ENCODE measurements around the gene SPATA20. TPM values are rescaled to one million over a fixed set of nuclear protein-coding genes. Genes with fewer than 3 reads are reported as not detected.

SPATA20 gene
- total RNA-seq, 1 experiment from 2014 or later: 11.1 TPM

- CTCF ChIA-PET: no interaction called here
- BruUV-seq (replicated peaks): no TSS peak
- H3K4me1 ChIP-seq (ENCODE audit: insufficient read depth, low read length, poor library complexity, severe bottlenecking): no peaks in the 10 kb centered on the region
- no peaks in the 10 kb centered on the region for H3K27me3 ChIP-seq (replicated peaks; ENCODE audit: insufficient read depth, low read depth, low read length, poor library complexity)
- no peaks in the 10 kb centered on the region for H3K36me3 ChIP-seq (ENCODE audit: insufficient read depth, low read length, poor library complexity, severe bottlenecking)
- POLR2A ChIA-PET (ENCODE audit: low non-redundant PET): no interaction called here
- TF ChIP-seq CTCF (conservative IDR thresholded peaks at IDR 0.05; ENCODE audit: low read depth, low read length) (no peak), EZH2 (IDR thresholded peaks at IDR 0.05; ENCODE audit: borderline replicate concordance, low read depth, low read length, poor library complexity, severe bottlenecking) (no peak)
- intact Hi-C loops (cut with micrococcal nuclease; ENCODE audit: unreplicated experiment): no loop called here
- no peak overlapping the region for H3K4me3 ChIP-seq (ENCODE audit: low read depth, low read length, poor library complexity, severe bottlenecking)
- DNase-seq (ENCODE audit: low spot score): no peak
- H3K9me3 ChIP-seq (ENCODE audit: low read depth, low read length, poor library complexity, severe bottlenecking): no peaks in the 10 kb centered on the region
- no peak overlapping the region for H3K27ac ChIP-seq (ENCODE audit: low read depth, low read length, poor library complexity, severe bottlenecking)
Measured at GRCh38 chr17:50514388-50514787, 32.6 kb upstream of the SPATA20 start.

GRCh38 chr17:50514936-50515702 is 31.9 kb upstream of the SPATA20 start:
- no peaks in the 10 kb centered on the region for H3K27me3 ChIP-seq (replicated peaks; ENCODE audit: insufficient read depth, low read depth, low read length, poor library complexity)
- TF ChIP-seq CTCF (conservative IDR thresholded peaks at IDR 0.05; ENCODE audit: low read depth, low read length) (no peak), EZH2 (IDR thresholded peaks at IDR 0.05; ENCODE audit: borderline replicate concordance, low read depth, low read length, poor library complexity, severe bottlenecking) (no peak)
- no TSS peak for BruUV-seq (replicated peaks)
- DNase-seq (ENCODE audit: low spot score): no peak
- no peaks in the 10 kb centered on the region for H3K9me3 ChIP-seq (ENCODE audit: low read depth, low read length, poor library complexity, severe bottlenecking)
- H3K4me1 ChIP-seq (ENCODE audit: insufficient read depth, low read length, poor library complexity, severe bottlenecking): no peaks in the 10 kb centered on the region
- H3K36me3 ChIP-seq (ENCODE audit: insufficient read depth, low read length, poor library complexity, severe bottlenecking): no peaks in the 10 kb centered on the region
- ChIA-PET POLR2A (ENCODE audit: low non-redundant PET) (no interaction called here), CTCF (no interaction called here)
- intact Hi-C loops (cut with micrococcal nuclease; ENCODE audit: unreplicated experiment): no loop called here
- H3K4me3 ChIP-seq (ENCODE audit: low read depth, low read length, poor library complexity, severe bottlenecking): no peak overlapping the region
- no peak overlapping the region for H3K27ac ChIP-seq (ENCODE audit: low read depth, low read length, poor library complexity, severe bottlenecking)

- POLR2A ChIA-PET (ENCODE audit: low non-redundant PET): no interaction called here
- Histone ChIP-seq H3K9me3 (ENCODE audit: low read depth, low read length, poor library complexity, severe bottlenecking) (no peaks in the 10 kb centered on the region), H3K36me3 (ENCODE audit: insufficient read depth, low read length, poor library complexity, severe bottlenecking) (no peaks in the 10 kb centered on the region), H3K4me1 (ENCODE audit: insufficient read depth, low read length, poor library complexity, severe bottlenecking) (no peaks in the 10 kb centered on the region), H3K27ac (ENCODE audit: low read depth, low read length, poor library complexity, severe bottlenecking) (no peak overlapping the region), H3K4me3 (ENCODE audit: low read depth, low read length, poor library complexity, severe bottlenecking) (no peak overlapping the region), H3K27me3 (replicated peaks; ENCODE audit: insufficient read depth, low read depth, low read length, poor library complexity) (no peaks in the 10 kb centered on the region)
- TF ChIP-seq EZH2 (IDR thresholded peaks at IDR 0.05; ENCODE audit: borderline replicate concordance, low read depth, low read length, poor library complexity, severe bottlenecking): no peak
- no peak for TF ChIP-seq CTCF (conservative IDR thresholded peaks at IDR 0.05; ENCODE audit: low read depth, low read length)
- intact Hi-C loops (cut with micrococcal nuclease; ENCODE audit: unreplicated experiment): no loop called here
- CTCF ChIA-PET: no interaction called here
- no peak for DNase-seq (ENCODE audit: low spot score)
- no TSS peak for BruUV-seq (replicated peaks)
Measured at GRCh38 chr17:50517011-50517410, 30.0 kb upstream of the SPATA20 start.

All from A673 (cell line).